Measurements from ENCODE around the gene LRIG1. TPM values are rescaled to one million over a fixed set of nuclear protein-coding genes. Genes with fewer than 3 reads are reported as not detected.

LRIG1 gene
- total RNA-seq, 1 experiment from 2014 or later, result 2.2 TPM

- no peak overlapping the region for H3K4me3 ChIP-seq (ENCODE audit: low read length)
- BruUV-seq (replicated peaks), result no TSS peak
- H3K27ac ChIP-seq (ENCODE audit: low read length), result no peak overlapping the region
- no peak for TF ChIP-seq EZH2phosphoT487 (IDR thresholded peaks at IDR 0.05; ENCODE audit: borderline replicate concordance, low read length)
- TF ChIP-seq EZH2 (IDR thresholded peaks at IDR 0.05; ENCODE audit: low read length, unreplicated experiment), result no peak
- TF ChIP-seq, protein P1, sequence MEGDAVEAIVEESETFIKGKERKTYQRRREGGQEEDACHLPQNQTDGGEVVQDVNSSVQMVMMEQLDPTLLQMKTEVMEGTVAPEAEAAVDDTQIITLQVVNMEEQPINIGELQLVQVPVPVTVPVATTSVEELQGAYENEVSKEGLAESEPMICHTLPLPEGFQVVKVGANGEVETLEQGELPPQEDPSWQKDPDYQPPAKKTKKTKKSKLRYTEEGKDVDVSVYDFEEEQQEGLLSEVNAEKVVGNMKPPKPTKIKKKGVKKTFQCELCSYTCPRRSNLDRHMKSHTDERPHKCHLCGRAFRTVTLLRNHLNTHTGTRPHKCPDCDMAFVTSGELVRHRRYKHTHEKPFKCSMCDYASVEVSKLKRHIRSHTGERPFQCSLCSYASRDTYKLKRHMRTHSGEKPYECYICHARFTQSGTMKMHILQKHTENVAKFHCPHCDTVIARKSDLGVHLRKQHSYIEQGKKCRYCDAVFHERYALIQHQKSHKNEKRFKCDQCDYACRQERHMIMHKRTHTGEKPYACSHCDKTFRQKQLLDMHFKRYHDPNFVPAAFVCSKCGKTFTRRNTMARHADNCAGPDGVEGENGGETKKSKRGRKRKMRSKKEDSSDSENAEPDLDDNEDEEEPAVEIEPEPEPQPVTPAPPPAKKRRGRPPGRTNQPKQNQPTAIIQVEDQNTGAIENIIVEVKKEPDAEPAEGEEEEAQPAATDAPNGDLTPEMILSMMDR (conservative IDR thresholded peaks at IDR 0.05; ENCODE audit: low read depth, low read length), result no peak
- H3K4me2 ChIP-seq (ENCODE audit: low read length), result no peak overlapping the region
- H3F3A ChIP-seq (ENCODE audit: low read length, unreplicated experiment), result no peaks in the 10 kb centered on the region
- no peaks in the 10 kb centered on the region for H3K4me1 ChIP-seq (ENCODE audit: insufficient read depth, low read length)
- intact Hi-C loops (cut with micrococcal nuclease), result no loop called here
- H3K36me3 ChIP-seq (ENCODE audit: low read depth, low read length), result no peaks in the 10 kb centered on the region
- no peak overlapping the region for H2AFZ ChIP-seq (ENCODE audit: low read length)
- ATAC-seq, result no peak
- no peaks in the 10 kb centered on the region for H3K27me3 ChIP-seq (ENCODE audit: low read length)
- no peaks in the 10 kb centered on the region for H4K20me1 ChIP-seq (ENCODE audit: low read length)
- DNase-seq, result no peak
- no peaks in the 10 kb centered on the region for H3K9me3 ChIP-seq (ENCODE audit: low read length)
- no peaks in the 10 kb centered on the region for H3K9me2 ChIP-seq (replicated peaks; ENCODE audit: low read length)
- POLR2A ChIA-PET (ENCODE audit: unreplicated experiment), result no interaction called here
- H3K9ac ChIP-seq (ENCODE audit: low read length), result no peak overlapping the region
- CTCF ChIA-PET, result no interaction called here
- H3K79me2 ChIP-seq (ENCODE audit: low read length), result no peaks in the 10 kb centered on the region
Observed at GRCh38 chr3:66381626-66382025, 119.2 kb downstream of the LRIG1 start.

- ATAC-seq (no peak), DNase-seq (no peak)
- no peaks in the 10 kb centered on the region for H3K36me3 ChIP-seq (ENCODE audit: low read depth, low read length)
- H4K20me1 ChIP-seq (ENCODE audit: low read length), result no peaks in the 10 kb centered on the region
- no TSS peak for BruUV-seq (replicated peaks)
- no peak overlapping the region for H3K9ac ChIP-seq (ENCODE audit: low read length)
- intact Hi-C loops (cut with micrococcal nuclease), result no loop called here
- H3F3A ChIP-seq (ENCODE audit: low read length, unreplicated experiment), result no peaks in the 10 kb centered on the region
- H3K27ac ChIP-seq (ENCODE audit: low read length), result no peak overlapping the region
- TF ChIP-seq EZH2phosphoT487 (IDR thresholded peaks at IDR 0.05; ENCODE audit: borderline replicate concordance, low read length) (no peak), EZH2 (IDR thresholded peaks at IDR 0.05; ENCODE audit: low read length, unreplicated experiment) (no peak)
- TF ChIP-seq, protein P1 (conservative IDR thresholded peaks at IDR 0.05; ENCODE audit: low read depth, low read length), result no peak
- H3K9me3 ChIP-seq (ENCODE audit: low read length), result no peaks in the 10 kb centered on the region
- H3K27me3 ChIP-seq (ENCODE audit: low read length), result no peaks in the 10 kb centered on the region
- H3K9me2 ChIP-seq (replicated peaks; ENCODE audit: low read length), result no peaks in the 10 kb centered on the region
- no peak overlapping the region for H2AFZ ChIP-seq (ENCODE audit: low read length)
- no peak overlapping the region for H3K4me3 ChIP-seq (ENCODE audit: low read length)
- no peaks in the 10 kb centered on the region for H3K79me2 ChIP-seq (ENCODE audit: low read length)
- no peaks in the 10 kb centered on the region; the same call in 1 of the 2 replicates for H3K4me1 ChIP-seq (ENCODE audit: insufficient read depth, low read length)
- H3K4me2 ChIP-seq (ENCODE audit: low read length), result no peak overlapping the region
- ChIA-PET POLR2A (ENCODE audit: unreplicated experiment) (no interaction called here), CTCF (no interaction called here)
Observed at GRCh38 chr3:66380200-66380932, 120.5 kb downstream of the LRIG1 start.

DNA sequence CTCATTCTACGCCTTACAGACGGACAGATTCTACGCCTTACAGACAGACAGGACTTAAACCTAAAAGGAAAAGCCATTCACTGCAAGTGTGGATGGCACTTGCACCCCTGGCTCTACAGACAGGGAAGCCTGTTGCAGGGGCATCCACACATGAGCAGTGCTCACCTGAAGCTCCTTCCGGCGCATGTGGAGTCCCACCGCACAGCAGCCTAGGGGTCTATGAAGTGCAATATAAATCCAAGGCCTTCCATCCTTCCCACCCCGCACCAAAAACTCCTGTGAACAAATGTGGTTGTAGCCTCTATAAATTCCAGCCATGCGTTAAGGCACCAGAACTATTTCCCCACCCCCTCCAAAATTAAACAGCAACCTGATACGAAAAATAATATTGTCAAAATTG lies 121.3 kb downstream of the LRIG1 start:
- no peak overlapping the region for H2AFZ ChIP-seq (ENCODE audit: low read length)
- no peak for ATAC-seq
- CTCF ChIA-PET, result no interaction called here
- no peaks in the 10 kb centered on the region for H3K9me2 ChIP-seq (replicated peaks; ENCODE audit: low read length)
- no peaks in the 10 kb centered on the region for H3F3A ChIP-seq (ENCODE audit: low read length, unreplicated experiment)
- no peak overlapping the region for H3K27ac ChIP-seq (ENCODE audit: low read length)
- H3K4me1 ChIP-seq (ENCODE audit: insufficient read depth, low read length), result no peaks in the 10 kb centered on the region; the same call in 1 of the 2 replicates
- H3K9me3 ChIP-seq (ENCODE audit: low read length), result no peaks in the 10 kb centered on the region
- no peak overlapping the region for H3K9ac ChIP-seq (ENCODE audit: low read length)
- no peaks in the 10 kb centered on the region for H3K36me3 ChIP-seq (ENCODE audit: low read depth, low read length)
- TF ChIP-seq EZH2phosphoT487 (IDR thresholded peaks at IDR 0.05; ENCODE audit: borderline replicate concordance, low read length) (no peak), EZH2 (IDR thresholded peaks at IDR 0.05; ENCODE audit: low read length, unreplicated experiment) (no peak)
- TF ChIP-seq, protein P1 (conservative IDR thresholded peaks at IDR 0.05; ENCODE audit: low read depth, low read length), result no peak
- H3K4me3 ChIP-seq (ENCODE audit: low read length), result no peak overlapping the region
- intact Hi-C loops (cut with micrococcal nuclease), result no loop called here
- no peaks in the 10 kb centered on the region for H4K20me1 ChIP-seq (ENCODE audit: low read length)
- no peaks in the 10 kb centered on the region for H3K79me2 ChIP-seq (ENCODE audit: low read length)
- no peak for DNase-seq
- no TSS peak for BruUV-seq (replicated peaks)
- H3K27me3 ChIP-seq (ENCODE audit: low read length), result no peaks in the 10 kb centered on the region
- POLR2A ChIA-PET (ENCODE audit: unreplicated experiment), result no interaction called here
- H3K4me2 ChIP-seq (ENCODE audit: low read length), result no peak overlapping the region

Measured in PC-3 (cell line).